SK-N-SH (cell line): Measurements from ENCODE around the gene POLR1D. TPM values are rescaled to one million over a fixed set of nuclear protein-coding genes. Genes with fewer than 3 reads are reported as not detected.

Experiments used
- CTCF ChIA-PET: fragments of 300-600, 350-600 bp; formaldehyde crosslinking; extraction: SDS; loops from one replicate; lab custom pipeline; 2021; lab: Yijun Ruan, JAX
- POLR2A ChIA-PET: fragments of 350-600 bp; sonication (Branson Sonifier 250); formaldehyde crosslinking; extraction: SDS; loops from one replicate; lab custom pipeline; 2020; ENCODE audit warnings: antibody characterized with exemption, inconsistent platforms; lab: Yijun Ruan, JAX
- DNase-seq: peaks from one replicate; pipeline ENCODE4 v3.0.0; 2012
- H2AFZ ChIP-seq: fragments of 200-600 bp; sonication (generic); 2 replicates; pipeline ENCODE4 v1.8.1; 2016; ENCODE audit warnings: antibody characterized with exemption, mild to moderate bottlenecking, low read depth
- H3F3A ChIP-seq: fragments of 200-600 bp; sonication (generic); replicated peaks from 2 replicates; pipeline ENCODE3; 2016; ENCODE audit warnings: antibody characterized with exemption, mild to moderate bottlenecking; ENCODE audit not compliant: insufficient read depth
- H3K27ac ChIP-seq, 2 experiments: fragments of 200-500 bp in 1 of 2; fragments of 200-600 bp in 1 of 2; sonication (Bioruptor generic) in 1 of 2; sonication (generic), shearing (Covaris generic) in 1 of 2; 2 replicates each; pipeline versions ENCODE4 v1.5.1 to v1.6.1; 2014 to 2016; ENCODE audit warnings: low read depth in 2 of 2, inconsistent platforms in 1 of 2, low read length in 1 of 2, mild to moderate bottlenecking in 1 of 2, mixed read lengths in 1 of 2
- H3K27me3 ChIP-seq: fragments of 200-600 bp; sonication (generic), shearing (Covaris generic); 2 replicates; pipeline ENCODE4 v1.6.1; 2016; ENCODE audit warnings: mixed run types; ENCODE audit not compliant: insufficient read depth
- H3K36me3 ChIP-seq, 2 experiments: fragments of 200-500 bp in 1 of 2; fragments of 200-600 bp in 1 of 2; sonication (Bioruptor generic) in 1 of 2; sonication (generic) in 1 of 2; replicated peaks in 1 of 2; 2 replicates each; pipeline versions ENCODE3 to v1.5.1; 2014 to 2016; ENCODE audit warnings: low read length in 1 of 2, mild to moderate bottlenecking in 1 of 2; ENCODE audit not compliant: insufficient read depth in 2 of 2, control insufficient read depth in 1 of 2
- H3K4me1 ChIP-seq, 2 experiments: fragments of 200-500 bp in 1 of 2; fragments of 200-600 bp in 1 of 2; sonication (Bioruptor generic) in 1 of 2; sonication (generic), shearing (Covaris generic) in 1 of 2; 2 replicates each; pipeline versions ENCODE4 v1.5.1 to v1.6.1; 2014 to 2016; ENCODE audit warnings: low read depth in 1 of 2, low read length in 1 of 2, mixed run types in 1 of 2; ENCODE audit not compliant: insufficient read depth in 2 of 2, control insufficient read depth in 1 of 2
- H3K4me2 ChIP-seq: fragments of 200-600 bp; sonication (generic), shearing (Covaris generic); 2 replicates; pipeline ENCODE4 v1.6.1; 2017; ENCODE audit warnings: mixed run types
- H3K4me3 ChIP-seq, 2 experiments: fragments of 200-500 bp in 1 of 2; fragments of 200-600 bp in 1 of 2; sonication (Bioruptor generic) in 1 of 2; sonication (generic), shearing (Covaris generic) in 1 of 2; 2 replicates each; pipeline versions ENCODE4 v1.5.1 to v1.8.1; 2014 to 2016; ENCODE audit warnings: low read depth in 2 of 2, inconsistent platforms in 1 of 2, low read length in 1 of 2, mild to moderate bottlenecking in 1 of 2, mixed read lengths in 1 of 2, moderate library complexity in 1 of 2
- H3K79me2 ChIP-seq: fragments of 200-600 bp; sonication (generic); 2 replicates; pipeline ENCODE4 v1.8.1; 2017; ENCODE audit warnings: mild to moderate bottlenecking; ENCODE audit not compliant: insufficient read depth
- H3K9ac ChIP-seq: fragments of 200-600 bp; sonication (generic); 2 replicates; pipeline ENCODE4 v1.6.1; 2017; ENCODE audit warnings: mixed run types
- H3K9me2 ChIP-seq: fragments of 200-600 bp; sonication (generic); 2 replicates; pipeline ENCODE4 v1.6.1; 2017; ENCODE audit warnings: mixed run types
- H3K9me3 ChIP-seq: fragments of 200-600 bp; sonication (generic); 2 replicates; pipeline ENCODE4 v1.6.1; 2017; ENCODE audit warnings: mixed run types, mild to moderate bottlenecking, moderate library complexity
- H4K20me1 ChIP-seq: fragments of 200-600 bp; sonication (generic); 2 replicates; pipeline ENCODE4 v1.6.1; 2017; ENCODE audit warnings: mild to moderate bottlenecking, mixed run types; ENCODE audit not compliant: insufficient read depth
- EP300 ChIP-seq, 2 experiments: IDR thresholded peaks; 2 replicates each; pipeline versions ENCODE4 v1.4.0 to v1.6.1; 2012; ENCODE audit warnings: borderline replicate concordance in 1 of 2, low read depth in 1 of 2, low read length in 1 of 2
- EZH2phosphoT487 ChIP-seq: fragments of 200-600 bp; sonication (generic); IDR thresholded peaks from 2 replicates; pipeline ENCODE4 v1.6.1; 2017; ENCODE audit warnings: low read depth, mixed run types, mild to moderate bottlenecking, antibody characterized with exemption, moderate library complexity, borderline replicate concordance
- FOSL2 ChIP-seq: IDR thresholded peaks from 2 replicates; pipeline ENCODE4 v1.4.0; 2012; ENCODE audit warnings: low read depth, mild to moderate bottlenecking, moderate library complexity, borderline replicate concordance
- FOXJ3 ChIP-seq: sonication (generic); formaldehyde crosslinking; IDR thresholded peaks from 2 replicates; pipeline ENCODE4 v1.5.1; 2020; ENCODE audit warnings: mild to moderate bottlenecking, missing genetic modification reagents
- MAX ChIP-seq: IDR thresholded peaks from 2 replicates; pipeline ENCODE4 v1.4.0; 2012; ENCODE audit warnings: low read depth
- MEF2A ChIP-seq: IDR thresholded peaks from 2 replicates; pipeline ENCODE4 v1.4.0; 2012; ENCODE audit warnings: low read depth, borderline replicate concordance
- MXI1 ChIP-seq: IDR thresholded peaks from 2 replicates; pipeline ENCODE4 v1.6.1; 2012; ENCODE audit warnings: mild to moderate bottlenecking, low read depth, low read length, improper control_type of control experiment
- NFIC ChIP-seq: IDR thresholded peaks from 2 replicates; pipeline ENCODE4 v1.4.0; 2012; ENCODE audit warnings: borderline replicate concordance
- POLR2AphosphoS5 ChIP-seq: IDR thresholded peaks from 2 replicates; pipeline ENCODE4 v1.6.1; 2012; ENCODE audit warnings: low read depth, low read length
- RAD21 ChIP-seq: IDR thresholded peaks from 2 replicates; pipeline ENCODE4 v1.6.1; 2012; ENCODE audit warnings: mild to moderate bottlenecking, low read length
- RFX5 ChIP-seq: IDR thresholded peaks from 2 replicates; pipeline ENCODE4 v1.6.1; 2012; ENCODE audit warnings: mild to moderate bottlenecking, improper control_type of control experiment, low read length
- RXRA ChIP-seq: IDR thresholded peaks from 2 replicates; pipeline ENCODE4 v1.4.0; 2012; ENCODE audit warnings: low read depth, mild to moderate bottlenecking, borderline replicate concordance
- SIN3A ChIP-seq: IDR thresholded peaks from 2 replicates; pipeline ENCODE4 v1.6.1; 2012; ENCODE audit warnings: low read depth, mild to moderate bottlenecking, low read length, moderate library complexity, borderline replicate concordance
- TAF1 ChIP-seq: IDR thresholded peaks from 2 replicates; pipeline ENCODE4 v1.6.1; 2012; ENCODE audit warnings: low read depth, mild to moderate bottlenecking, low read length, moderate library complexity, borderline replicate concordance
- TCF12 ChIP-seq: IDR thresholded peaks from 2 replicates; pipeline ENCODE4 v1.4.0; 2012
- TEAD4 ChIP-seq: IDR thresholded peaks from 2 replicates; pipeline ENCODE4 v1.4.0; 2012; ENCODE audit warnings: mild to moderate bottlenecking, borderline replicate concordance; ENCODE audit not compliant: insufficient read depth
- polyA plus RNA-seq, 3 experiments: library from polyadenylated mRNA; depleted of rRNA; stranded (reverse); fragments of >200 nt; gene quantifications; 2 replicates each; pipeline ENCODE4 v1.2.3, GENCODE V29; 2012
- TF ChIP-seq, protein P1 (sequence below): IDR thresholded peaks from 2 replicates; pipeline ENCODE4 v1.6.1; 2012; ENCODE audit warnings: mild to moderate bottlenecking, low read depth, low read length, moderate library complexity

POLR1D gene
- polyA plus RNA-seq, 1 of the 3 experiments (the other 2 are of a cell fraction), result 150 TPM

GRCh38 chr13:27639186-27639585 is 17.5 kb downstream of the POLR1D start:
- Histone ChIP-seq H3K79me2 (peaks cover 49% of the 10 kb centered on the region), H4K20me1 (peaks cover 32% of the 10 kb centered on the region), H3K9me3 (no peaks in the 10 kb centered on the region), H3K4me1 (peaks cover 9 to 23% of the 10 kb centered on the region in 2 experiments; a peak in 3 of 4 replicates), H3K4me2 (no peak overlapping the region), H3K27ac (no peak overlapping the region), H2AFZ (no peak overlapping the region), H3K9ac (no peak overlapping the region), H3F3A (no peaks in the 10 kb centered on the region), H3K4me3 (no peak overlapping the region), H3K27me3 (no peaks in the 10 kb centered on the region), H3K9me2 (no peaks in the 10 kb centered on the region), H3K36me3 (peaks cover 0 to 4% of the 10 kb centered on the region in 2 experiments)
- TF ChIP-seq RAD21 (no peak), TEAD4 (no peak), RXRA (no peak), POLR2AphosphoS5 (no peak), MXI1 (no peak), TAF1 (no peak), NFIC (no peak), SIN3A (no peak), MAX (no peak), TCF12 (no peak), RFX5 (no peak), FOXJ3 (CRISPR knock-in tag) (no peak), MEF2A (no peak), EZH2phosphoT487 (no peak), FOSL2 (no peak), EP300 (IDR thresholded peaks at IDR 0.05; ENCODE audit: borderline replicate concordance in 1 of 2, low read depth in 1 of 2, low read length in 1 of 2) (no peak)
- TF ChIP-seq, protein P1, sequence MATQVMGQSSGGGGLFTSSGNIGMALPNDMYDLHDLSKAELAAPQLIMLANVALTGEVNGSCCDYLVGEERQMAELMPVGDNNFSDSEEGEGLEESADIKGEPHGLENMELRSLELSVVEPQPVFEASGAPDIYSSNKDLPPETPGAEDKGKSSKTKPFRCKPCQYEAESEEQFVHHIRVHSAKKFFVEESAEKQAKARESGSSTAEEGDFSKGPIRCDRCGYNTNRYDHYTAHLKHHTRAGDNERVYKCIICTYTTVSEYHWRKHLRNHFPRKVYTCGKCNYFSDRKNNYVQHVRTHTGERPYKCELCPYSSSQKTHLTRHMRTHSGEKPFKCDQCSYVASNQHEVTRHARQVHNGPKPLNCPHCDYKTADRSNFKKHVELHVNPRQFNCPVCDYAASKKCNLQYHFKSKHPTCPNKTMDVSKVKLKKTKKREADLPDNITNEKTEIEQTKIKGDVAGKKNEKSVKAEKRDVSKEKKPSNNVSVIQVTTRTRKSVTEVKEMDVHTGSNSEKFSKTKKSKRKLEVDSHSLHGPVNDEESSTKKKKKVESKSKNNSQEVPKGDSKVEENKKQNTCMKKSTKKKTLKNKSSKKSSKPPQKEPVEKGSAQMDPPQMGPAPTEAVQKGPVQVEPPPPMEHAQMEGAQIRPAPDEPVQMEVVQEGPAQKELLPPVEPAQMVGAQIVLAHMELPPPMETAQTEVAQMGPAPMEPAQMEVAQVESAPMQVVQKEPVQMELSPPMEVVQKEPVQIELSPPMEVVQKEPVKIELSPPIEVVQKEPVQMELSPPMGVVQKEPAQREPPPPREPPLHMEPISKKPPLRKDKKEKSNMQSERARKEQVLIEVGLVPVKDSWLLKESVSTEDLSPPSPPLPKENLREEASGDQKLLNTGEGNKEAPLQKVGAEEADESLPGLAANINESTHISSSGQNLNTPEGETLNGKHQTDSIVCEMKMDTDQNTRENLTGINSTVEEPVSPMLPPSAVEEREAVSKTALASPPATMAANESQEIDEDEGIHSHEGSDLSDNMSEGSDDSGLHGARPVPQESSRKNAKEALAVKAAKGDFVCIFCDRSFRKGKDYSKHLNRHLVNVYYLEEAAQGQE, result no peak
- ChIA-PET POLR2A (no interaction called here), CTCF (interaction anchor here (1.3 to 2.2 kb wide), 4 partner anchors 16 to 314 kb away, joined by 3 to 6 read pairs (median 4); no protein-coding TSS in a partner anchor)
- DNase-seq, result no peak
